Panc1 (cell line): Measurements from ENCODE around the gene CHRNB4. TPM values are rescaled to one million over a fixed set of nuclear protein-coding genes. Genes with fewer than 3 reads are reported as not detected.

Experiments used
- ATAC-seq: fragments of 200-7000 bp; cut with Tn5 transposase; 2 replicates; pipeline ENCODE4 v1.9.1; 2020; ENCODE audit warnings: mild to moderate bottlenecking, moderate library complexity
- BruUV-seq: library from RNA; stranded (reverse); fragments of 400-500 nt; replicated peaks from 2 replicates; lab custom pipeline; 2021; lab: Mats Ljungman, UMichigan
- CTCF ChIA-PET: fragments of 300-600 bp; sonication (Branson Sonifier 250); formaldehyde crosslinking; loops from one replicate; lab custom pipeline; 2022; ENCODE audit warnings: antibody characterized with exemption; lab: Charles Lee
- POLR2A ChIA-PET: fragments of 300-600 bp; sonication (Branson Sonifier 250); formaldehyde crosslinking; loops from one replicate; lab custom pipeline; 2022; ENCODE audit warnings: antibody characterized with exemption; lab: Charles Lee
- DNase-seq: peaks from one replicate; pipeline ENCODE4 v3.0.0-alpha.2; 2010; ENCODE audit warnings: low read depth, low spot score
- H3K27ac ChIP-seq: 2 replicates; pipeline ENCODE4 v1.5.1; 2011; ENCODE audit warnings: mild to moderate bottlenecking, low read length, inconsistent platforms
- H3K27me3 ChIP-seq: fragments of 200-500 bp; sonication (Bioruptor generic); 2 replicates; pipeline ENCODE4 v1.6.0; 2014; ENCODE audit warnings: low read length, inconsistent platforms; ENCODE audit not compliant: control insufficient read depth, insufficient read depth
- H3K36me3 ChIP-seq: fragments of 200-500 bp; sonication (Bioruptor generic); 2 replicates; pipeline ENCODE4 v1.5.1; 2014; ENCODE audit warnings: inconsistent platforms, mild to moderate bottlenecking, low read length, moderate library complexity; ENCODE audit not compliant: control insufficient read depth, insufficient read depth
- H3K4me1 ChIP-seq: 2 replicates; pipeline ENCODE4 v1.5.1; 2011; ENCODE audit warnings: inconsistent platforms, mild to moderate bottlenecking, low read length, moderate library complexity; ENCODE audit not compliant: control insufficient read depth, insufficient read depth
- H3K4me3 ChIP-seq, 2 experiments: 2 replicates each; pipeline ENCODE4 v1.5.1; 2011 to 2012; ENCODE audit warnings: low read depth in 2 of 2, low read length in 2 of 2, mild to moderate bottlenecking in 2 of 2, inconsistent platforms in 1 of 2, moderate library complexity in 1 of 2
- H3K9me3 ChIP-seq: fragments of 200-500 bp; sonication (Bioruptor generic); 2 replicates; pipeline ENCODE4 v1.5.1; 2014; ENCODE audit warnings: low read depth, mild to moderate bottlenecking, inconsistent platforms, low read length, moderate library complexity; ENCODE audit not compliant: control insufficient read depth, insufficient read depth
- CTCF ChIP-seq: fragments of 450-650 bp; IDR thresholded peaks from 2 replicates; pipeline ENCODE4 v1.5.1; 2017; ENCODE audit warnings: mild to moderate bottlenecking
- POLR2AphosphoS5 ChIP-seq: IDR thresholded peaks from 2 replicates; pipeline ENCODE4 v1.6.1; 2012; ENCODE audit warnings: mild to moderate bottlenecking, low read depth, low read length, moderate library complexity
- REST ChIP-seq, 2 experiments: IDR thresholded peaks; 2 replicates each; pipeline ENCODE4 v1.6.1; 2011 to 2012; ENCODE audit warnings: low read depth in 2 of 2, control low read depth in 1 of 2, low read length in 1 of 2, mild to moderate bottlenecking in 1 of 2, moderate library complexity in 1 of 2; ENCODE audit not compliant: insufficient read depth in 1 of 2
- SIN3A ChIP-seq: IDR thresholded peaks from 2 replicates; pipeline ENCODE4 v1.6.1; 2012; ENCODE audit warnings: low read depth, mild to moderate bottlenecking, low read length, moderate library complexity, borderline replicate concordance; ENCODE audit not compliant: insufficient read depth
- TCF7L2 ChIP-seq: IDR thresholded peaks from 2 replicates; pipeline ENCODE4 v1.6.1; 2011; ENCODE audit warnings: mild to moderate bottlenecking, low read depth, low read length, inconsistent platforms
- in situ Hi-C: cut with HindIII; loops from 2 replicates; pipeline ENCODE4 v1.10.0; 2016; ENCODE audit warnings: low sequenced_read_pairs, low pct_unique_long_range_greater_than_20kb
- intact Hi-C: fragments of 100-400 bp; cut with micrococcal nuclease; formaldehyde crosslinking; loops from one replicate; pipeline ENCODE4 v1.10.0; 2022; ENCODE audit not compliant: unreplicated experiment
- total RNA-seq: library from RNA; stranded (reverse); gene quantifications from one replicate; pipeline ENCODE4 v1.2.1, GENCODE V29; 2021; ENCODE audit not compliant: unreplicated experiment

CHRNB4 gene
- total RNA-seq, 1 experiment from 2014 or later, result not detected

- no peaks in the 10 kb centered on the region for H3K27me3 ChIP-seq
These were observed 35.6 kb upstream of the CHRNB4 start for GRCh38 chr15:78676424-78677110.

More at GRCh38 chr15:78676424-78677110, 35.6 kb upstream of the CHRNB4 start:
- H3K4me3 ChIP-seq, result no peak overlapping the region
- no peaks in the 10 kb centered on the region for H3K36me3 ChIP-seq
- intact Hi-C loops, result no loop called here
- H3K4me1 ChIP-seq, result no peaks in the 10 kb centered on the region
- no peak overlapping the region for H3K27ac ChIP-seq
- ChIA-PET POLR2A (no interaction called here), CTCF (no interaction called here)
- H3K9me3 ChIP-seq, result no peaks in the 10 kb centered on the region
- in situ Hi-C loops, result no loop called here
- ATAC-seq, result no peak
- BruUV-seq, result no TSS peak
- no peak for TF ChIP-seq TCF7L2
- no peak for TF ChIP-seq CTCF
- TF ChIP-seq SIN3A, result no peak
- no peak for TF ChIP-seq POLR2AphosphoS5
- TF ChIP-seq REST (IDR thresholded peaks at IDR 0.05; ENCODE audit: insufficient read depth in 1 of 2, low read depth in 2 of 2, low read length in 1 of 2), result no peak
- no peak for DNase-seq
